Erythroblast (primary cell): ENCODE results near the gene RNASEH2C.
"Not testable (repeated sequence)": the region's sequence is repeated elsewhere in the genome, so short reads cannot be mapped to it uniquely, and the experiment has no call there.

Experiments
- GATA1 ChIP-seq: IDR thresholded peaks from 2 replicates; pipeline ENCODE4 v1.6.1; 2011; ENCODE audit warnings: low read depth, mild to moderate bottlenecking, control low read depth, low read length, moderate library complexity
- POLR2A ChIP-seq: IDR thresholded peaks from 2 replicates; pipeline ENCODE4 v1.6.1; 2011; ENCODE audit warnings: mild to moderate bottlenecking, low read length

DNA sequence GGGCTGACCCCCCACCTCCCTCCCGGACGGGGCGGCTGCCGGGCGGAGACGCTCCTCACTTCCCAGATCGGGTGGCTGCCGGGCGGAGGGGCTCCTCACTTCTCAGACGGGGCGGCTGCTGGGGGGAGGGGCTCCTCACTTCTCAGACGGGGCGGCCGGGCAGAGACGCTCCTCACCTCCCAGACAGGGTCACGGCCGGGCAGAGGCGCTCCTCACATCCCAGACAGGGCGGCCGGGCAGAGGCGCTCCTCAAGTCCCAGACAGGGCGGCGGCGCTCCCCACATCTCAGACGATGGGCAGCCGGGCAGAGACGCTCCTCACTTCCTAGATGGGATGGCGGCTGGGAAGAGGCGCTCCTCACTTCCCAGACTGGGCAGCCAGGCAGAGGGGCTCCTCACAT lies 42.2 kb upstream of the RNASEH2C start:
- not testable (repeated sequence) for TF ChIP-seq POLR2A, GATA1
